Testis (tissue), 3 donors: ENCODE data around the gene ACTR1B. TPM values are rescaled to one million over a fixed set of nuclear protein-coding genes. Genes with fewer than 3 reads are reported as not detected.

Experiments
- DNase-seq: peaks from one replicate; pipeline ENCODE4 v3.0.0-alpha.2; 2019
- H3K27ac ChIP-seq, 2 donors: fragments of 200-600 bp; sonication (generic); one replicate each; pipeline ENCODE4 v1.5.1; 2019
- H3K27me3 ChIP-seq: fragments of 200-600 bp; sonication (generic); one replicate; pipeline ENCODE4 v1.5.1; 2019
- H3K36me3 ChIP-seq: fragments of 200-600 bp; sonication (generic); one replicate; pipeline ENCODE4 v1.5.1; 2017; ENCODE audit warnings: low read depth; ENCODE audit errors: missing control alignments
- H3K4me1 ChIP-seq: fragments of 200-600 bp; sonication (generic); one replicate; pipeline ENCODE4 v1.5.1; 2019
- H3K4me3 ChIP-seq, 2 donors: fragments of 200-600 bp; sonication (generic); one replicate each; pipeline ENCODE4 v1.5.1; 2017 to 2019
- H3K9me3 ChIP-seq: fragments of 200-600 bp; sonication (generic); one replicate; pipeline ENCODE4 v1.5.1; 2017
- CTCF ChIP-seq, 3 experiments: fragments of 450-650 bp in 2 of 3; fragments of 200-600 bp in 1 of 3; sonication (generic) in 1 of 3; IDR thresholded peaks; one replicate each; pipeline ENCODE4 v1.5.1; 2016 to 2019; ENCODE audit warnings: antibody characterized with exemption in 3 of 3, mild to moderate bottlenecking in 2 of 3, moderate library complexity in 1 of 3
- POLR2A ChIP-seq: fragments of 450-650 bp; IDR thresholded peaks from one replicate; pipeline ENCODE4 v1.6.1; 2017; ENCODE audit warnings: antibody characterized with exemption, mild to moderate bottlenecking, moderate library complexity
- WGBS, 2 donors: methylation state at CpG; one replicate each; pipeline ENCODE4 v1.1.5; 2018; 5-methylcytosine and 5-hydroxymethylcytosine counted together
- intact Hi-C: fragments of 100-400 bp; cut with DNase I; formaldehyde crosslinking; loops from one replicate; pipeline ENCODE4 v1.15.1; 2023; ENCODE audit warnings: low total_unique reads
- polyA plus RNA-seq: library from polyadenylated mRNA; stranded (reverse); fragments of 350-450 nt; fragmentation: Illumina TruSeq; extraction: RNeasy Lipid Tissue Mini Kit (QIAGEN cat#74804); gene quantifications from one replicate; pipeline ENCODE4 v1.2.3, GENCODE V29; 2014; ENCODE audit warnings: low read depth, low replicate concordance; ENCODE audit not compliant: insufficient read depth
- total RNA-seq, 2 donors: library from RNA; depleted of rRNA; stranded (reverse); fragments of >200 nt; gene quantifications; one replicate each; pipeline ENCODE4 v1.2.3, GENCODE V29; 2016

The ACTR1B gene
- total and polyA plus RNA-seq, 3 donors from 2014 or later: 43.0 to 81.0 (median 56.3) TPM

GRCh38 chr2:97678298-97678697 is 14.5 kb upstream of the ACTR1B start:
- WGBS, 2 donors: 85 to 96% methylated on average over 1 of the region's 1 CpG
- TF ChIP-seq CTCF (IDR thresholded peaks at IDR 0.05): no peak
- TF ChIP-seq POLR2A: no peak
- Histone ChIP-seq H3K4me1 (peaks cover 4% of the 10 kb centered on the region), H3K27me3 (no peaks in the 10 kb centered on the region), H3K36me3 (no peaks in the 10 kb centered on the region), H3K9me3 (no peaks in the 10 kb centered on the region), H3K4me3 (no peak overlapping the region), H3K27ac (no peak overlapping the region)
- no peak for DNase-seq
- intact Hi-C loops: no loop called here

- Histone ChIP-seq H3K4me1 (peaks cover 4% of the 10 kb centered on the region), H3K4me3 (no peak overlapping the region), H3K9me3 (no peaks in the 10 kb centered on the region), H3K36me3 (no peaks in the 10 kb centered on the region), H3K27ac (no peak overlapping the region), H3K27me3 (no peaks in the 10 kb centered on the region)
- intact Hi-C loops: no loop called here
- no peak for DNase-seq
- 64 to 82% methylated on average over 2 of the region's 2 CpGs for WGBS, 2 donors
- TF ChIP-seq CTCF (IDR thresholded peaks at IDR 0.05): no peak
- TF ChIP-seq POLR2A: no peak
These were observed 13.6 kb upstream of the ACTR1B start for GRCh38 chr2:97677480-97677879.

GRCh38 chr2:97676620-97677019 is 12.8 kb upstream of the ACTR1B start:
- 89 to 100% methylated on average over 1 of the region's 1 CpG for WGBS, 2 donors
- no peaks in the 10 kb centered on the region for H3K27me3 ChIP-seq
- no peaks in the 10 kb centered on the region for H3K36me3 ChIP-seq
- H3K4me3 ChIP-seq: no peak overlapping the region
- no peak for DNase-seq
- intact Hi-C loops: no loop called here
- no peak for TF ChIP-seq POLR2A
- TF ChIP-seq CTCF (IDR thresholded peaks at IDR 0.05): no peak
- H3K4me1 ChIP-seq: peaks cover 4% of the 10 kb centered on the region
- no peaks in the 10 kb centered on the region for H3K9me3 ChIP-seq
- H3K27ac ChIP-seq: no peak overlapping the region

GRCh38 chr2:97675430-97676113 is 11.7 kb upstream of the ACTR1B start:
- TF ChIP-seq CTCF (IDR thresholded peaks at IDR 0.05) (no peak), POLR2A (no peak)
- no peaks in the 10 kb centered on the region for H3K9me3 ChIP-seq
- intact Hi-C loops: no loop called here
- 86 to 89% methylated on average over 5 of the region's 5 CpGs for WGBS, 2 donors
- DNase-seq: no peak
- no peaks in the 10 kb centered on the region for H3K36me3 ChIP-seq
- peaks cover 4% of the 10 kb centered on the region for H3K4me1 ChIP-seq
- no peak overlapping the region for H3K4me3 ChIP-seq
- no peaks in the 10 kb centered on the region for H3K27me3 ChIP-seq
- H3K27ac ChIP-seq: no peak overlapping the region

GRCh38 chr2:97673915-97674283 is 10.1 kb upstream of the ACTR1B start:
- Histone ChIP-seq H3K36me3 (no peaks in the 10 kb centered on the region), H3K9me3 (no peaks in the 10 kb centered on the region), H3K27me3 (no peaks in the 10 kb centered on the region), H3K4me3 (no peak overlapping the region), H3K4me1 (peaks cover 4% of the 10 kb centered on the region), H3K27ac (no peak overlapping the region)
- TF ChIP-seq POLR2A: no peak
- no peak for TF ChIP-seq CTCF (IDR thresholded peaks at IDR 0.05)
- intact Hi-C loops: no loop called here
- DNase-seq: peak; percentile 39
- WGBS, 2 donors: 44 to 82% methylated on average over 8 of the region's 8 CpGs
